HepG2 (cell line): Measurements from ENCODE around the gene MARS2. TPM values are rescaled to one million over a fixed set of nuclear protein-coding genes. Genes with fewer than 3 reads are reported as not detected.
"Not testable (repeated sequence)": the region's sequence is repeated elsewhere in the genome, so short reads cannot be mapped to it uniquely, and the experiment has no call there.

Source experiments
- FOXA1 ChIP-seq, 2 experiments: fragments of 450-650 bp in 1 of 2; sonication (generic) in 1 of 2; formaldehyde crosslinking in 1 of 2; IDR thresholded peaks; 2 replicates each; pipeline versions ENCODE4 v1.4.0 to v1.6.1; 2016 to 2020; ENCODE audit warnings: missing genetic modification reagents in 1 of 2
- FOXP1 ChIP-seq, 2 experiments: fragments of 450-650 bp in 1 of 2; IDR thresholded peaks; 2 replicates each; pipeline ENCODE4 v1.6.1; 2017 to 2018; ENCODE audit warnings: antibody characterized with exemption in 1 of 2
- HOXA3 ChIP-seq: sonication (generic); formaldehyde crosslinking; IDR thresholded peaks from 2 replicates; pipeline ENCODE4 v1.5.0; 2020; ENCODE audit warnings: missing genetic modification reagents
- SOX6 ChIP-seq, 2 experiments: fragments of 450-650 bp in 1 of 2; sonication (generic) in 1 of 2; formaldehyde crosslinking in 1 of 2; IDR thresholded peaks; 2 replicates each; pipeline versions ENCODE4 v1.4.0 to v1.6.1; 2017 to 2020; ENCODE audit warnings: antibody characterized with exemption in 1 of 2, mild to moderate bottlenecking in 1 of 2, missing genetic modification reagents in 1 of 2
- ZGPAT ChIP-seq: IDR thresholded peaks from 2 replicates; pipeline ENCODE4 v1.6.1; 2016; ENCODE audit warnings: mild to moderate bottlenecking
- ZMYM4 ChIP-seq: sonication (generic); formaldehyde crosslinking; IDR thresholded peaks from 2 replicates; pipeline ENCODE4 v1.8.1; 2023; ENCODE audit warnings: mild to moderate bottlenecking, missing genetic modification reagents
- polyA plus RNA-seq, 8 experiments: library from polyadenylated mRNA; depleted of rRNA in 3 of 8; stranded (reverse) in 7 of 8; unstranded in 1 of 8; fragments of >200 nt; fragmentation: Illumina TruSeq in 4 of 8; extraction: Trizol in 4 of 8; gene quantifications; 2 replicates each; pipeline versions ENCODE4 v1.2.1 to v1.2.3, GENCODE V29; 2011 to 2016; ENCODE audit warnings: low read depth in 4 of 8, missing spikeins in 1 of 8, mixed read lengths in 1 of 8; ENCODE audit not compliant: insufficient read depth in 1 of 8
- total RNA-seq, 5 experiments: library from RNA; depleted of rRNA; stranded (reverse); fragments of >200 nt; fragmentation: Illumina TruSeq; extraction: Trizol; gene quantifications; 2 replicates each; pipeline ENCODE4 v1.2.3, GENCODE V29; 2016; ENCODE audit warnings: low read depth in 1 of 5
- TF ChIP-seq, protein P1 (sequence below): sonication (generic); formaldehyde crosslinking; IDR thresholded peaks from 2 replicates; pipeline ENCODE4 v1.5.1; 2020; ENCODE audit warnings: mild to moderate bottlenecking, missing genetic modification reagents, moderate library complexity
- TF ChIP-seq, protein P2 (sequence below): sonication (generic); formaldehyde crosslinking; IDR thresholded peaks from 2 replicates; pipeline ENCODE4 v1.8.1; 2022; ENCODE audit warnings: low read depth, mild to moderate bottlenecking, missing genetic modification reagents

Gene MARS2
- total and polyA plus RNA-seq, 2 of the 13 experiments (the other 11 are each of a cell fraction or from before 2014, with no cell fraction given) = 6.9 to 16.2 TPM

DNA sequence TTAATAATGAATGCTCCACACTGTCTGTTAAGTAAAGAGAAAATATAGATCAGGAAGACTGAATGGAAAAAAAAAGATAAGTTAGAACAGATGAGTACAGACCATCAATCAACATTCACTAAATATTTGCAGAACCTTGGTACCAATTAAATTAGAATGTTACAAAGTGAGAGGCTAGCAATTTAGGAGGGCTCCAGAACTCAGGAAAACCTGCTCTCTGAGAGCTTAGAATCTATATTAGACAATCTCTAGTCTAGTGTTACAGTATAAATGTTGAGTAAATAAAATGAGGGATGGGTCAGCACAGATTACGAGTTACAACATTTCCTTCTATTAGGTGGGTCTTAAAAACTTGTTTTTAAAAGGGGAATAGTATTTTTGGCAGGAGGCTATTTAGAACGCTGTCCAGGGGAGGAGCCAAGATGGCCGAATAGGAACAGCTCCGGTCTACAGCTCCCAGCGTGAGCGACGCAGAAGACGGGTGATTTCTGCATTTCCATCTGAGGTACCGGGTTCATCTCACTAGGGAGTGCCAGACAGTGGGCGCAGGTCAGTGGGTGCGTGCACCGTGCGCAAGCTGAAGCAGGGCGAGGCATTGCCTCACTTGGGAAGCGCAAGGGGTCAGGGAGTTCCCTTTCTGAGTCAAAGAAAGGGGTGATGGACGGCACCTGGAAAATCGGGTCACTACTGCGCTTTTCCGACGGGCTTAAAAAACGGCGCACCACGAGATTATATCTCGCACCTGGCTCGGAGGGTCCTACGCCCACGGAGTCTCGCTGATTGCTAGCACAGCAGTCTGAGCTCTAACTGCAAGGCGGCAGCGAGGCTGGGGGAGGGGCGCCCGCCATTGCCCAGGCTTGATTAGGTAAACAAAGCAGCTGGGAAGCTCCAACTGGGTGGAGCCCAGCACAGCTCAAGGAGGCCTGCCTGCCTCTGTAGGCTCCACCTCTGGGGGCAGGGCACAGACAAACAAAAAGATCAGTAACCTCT is 23.7 kb downstream of the MARS2 start (continued):
- not testable (repeated sequence) for TF ChIP-seq SOX6, FOXP1, FOXA1 (IDR thresholded peaks at IDR 0.05)
- TF ChIP-seq SOX6 (CRISPR knock-in tag; IDR thresholded peaks at IDR 0.05) = 0 out of 2 replicates have a peak, but pooled peaks have one; percentile 11
- 0 out of 2 replicates have a peak, but pooled peaks have one; percentile 17 for TF ChIP-seq FOXP1 (CRISPR knock-in tag; IDR thresholded peaks at IDR 0.05)
- TF ChIP-seq HOXA3 = peak; percentile 47; the same call in 1 of the 2 replicates
- TF ChIP-seq ZGPAT = peak; percentile 29; the same call in 1 of the 2 replicates
- TF ChIP-seq FOXA1 (CRISPR knock-in tag; IDR thresholded peaks at IDR 0.05) = peak; percentile 58
- TF ChIP-seq, protein P1, sequence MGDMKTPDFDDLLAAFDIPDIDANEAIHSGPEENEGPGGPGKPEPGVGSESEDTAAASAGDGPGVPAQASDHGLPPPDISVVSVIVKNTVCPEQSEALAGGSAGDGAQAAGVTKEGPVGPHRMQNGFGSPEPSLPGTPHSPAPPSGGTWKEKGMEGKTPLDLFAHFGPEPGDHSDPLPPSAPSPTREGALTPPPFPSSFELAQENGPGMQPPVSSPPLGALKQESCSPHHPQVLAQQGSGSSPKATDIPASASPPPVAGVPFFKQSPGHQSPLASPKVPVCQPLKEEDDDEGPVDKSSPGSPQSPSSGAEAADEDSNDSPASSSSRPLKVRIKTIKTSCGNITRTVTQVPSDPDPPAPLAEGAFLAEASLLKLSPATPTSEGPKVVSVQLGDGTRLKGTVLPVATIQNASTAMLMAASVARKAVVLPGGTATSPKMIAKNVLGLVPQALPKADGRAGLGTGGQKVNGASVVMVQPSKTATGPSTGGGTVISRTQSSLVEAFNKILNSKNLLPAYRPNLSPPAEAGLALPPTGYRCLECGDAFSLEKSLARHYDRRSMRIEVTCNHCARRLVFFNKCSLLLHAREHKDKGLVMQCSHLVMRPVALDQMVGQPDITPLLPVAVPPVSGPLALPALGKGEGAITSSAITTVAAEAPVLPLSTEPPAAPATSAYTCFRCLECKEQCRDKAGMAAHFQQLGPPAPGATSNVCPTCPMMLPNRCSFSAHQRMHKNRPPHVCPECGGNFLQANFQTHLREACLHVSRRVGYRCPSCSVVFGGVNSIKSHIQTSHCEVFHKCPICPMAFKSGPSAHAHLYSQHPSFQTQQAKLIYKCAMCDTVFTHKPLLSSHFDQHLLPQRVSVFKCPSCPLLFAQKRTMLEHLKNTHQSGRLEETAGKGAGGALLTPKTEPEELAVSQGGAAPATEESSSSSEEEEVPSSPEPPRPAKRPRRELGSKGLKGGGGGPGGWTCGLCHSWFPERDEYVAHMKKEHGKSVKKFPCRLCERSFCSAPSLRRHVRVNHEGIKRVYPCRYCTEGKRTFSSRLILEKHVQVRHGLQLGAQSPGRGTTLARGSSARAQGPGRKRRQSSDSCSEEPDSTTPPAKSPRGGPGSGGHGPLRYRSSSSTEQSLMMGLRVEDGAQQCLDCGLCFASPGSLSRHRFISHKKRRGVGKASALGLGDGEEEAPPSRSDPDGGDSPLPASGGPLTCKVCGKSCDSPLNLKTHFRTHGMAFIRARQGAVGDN = peak; percentile 26; the same call in 1 of the 2 replicates
- TF ChIP-seq, protein P2, sequence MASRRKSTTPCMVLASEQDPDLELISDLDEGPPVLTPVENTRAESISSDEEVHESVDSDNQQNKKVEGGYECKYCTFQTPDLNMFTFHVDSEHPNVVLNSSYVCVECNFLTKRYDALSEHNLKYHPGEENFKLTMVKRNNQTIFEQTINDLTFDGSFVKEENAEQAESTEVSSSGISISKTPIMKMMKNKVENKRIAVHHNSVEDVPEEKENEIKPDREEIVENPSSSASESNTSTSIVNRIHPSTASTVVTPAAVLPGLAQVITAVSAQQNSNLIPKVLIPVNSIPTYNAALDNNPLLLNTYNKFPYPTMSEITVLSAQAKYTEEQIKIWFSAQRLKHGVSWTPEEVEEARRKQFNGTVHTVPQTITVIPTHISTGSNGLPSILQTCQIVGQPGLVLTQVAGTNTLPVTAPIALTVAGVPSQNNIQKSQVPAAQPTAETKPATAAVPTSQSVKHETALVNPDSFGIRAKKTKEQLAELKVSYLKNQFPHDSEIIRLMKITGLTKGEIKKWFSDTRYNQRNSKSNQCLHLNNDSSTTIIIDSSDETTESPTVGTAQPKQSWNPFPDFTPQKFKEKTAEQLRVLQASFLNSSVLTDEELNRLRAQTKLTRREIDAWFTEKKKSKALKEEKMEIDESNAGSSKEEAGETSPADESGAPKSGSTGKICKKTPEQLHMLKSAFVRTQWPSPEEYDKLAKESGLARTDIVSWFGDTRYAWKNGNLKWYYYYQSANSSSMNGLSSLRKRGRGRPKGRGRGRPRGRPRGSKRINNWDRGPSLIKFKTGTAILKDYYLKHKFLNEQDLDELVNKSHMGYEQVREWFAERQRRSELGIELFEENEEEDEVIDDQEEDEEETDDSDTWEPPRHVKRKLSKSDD (CRISPR knock-in tag) = 0 out of 2 replicates have a peak, but pooled peaks have one; percentile 43
- peak; percentile 34; the same call in 1 of the 2 replicates for TF ChIP-seq ZMYM4 (CRISPR knock-in tag)
